ENCODE data around the gene SYTL2. TPM values are rescaled to one million over a fixed set of nuclear protein-coding genes. Genes with fewer than 3 reads are reported as not detected.
A peak's percentile ranks its signal among the peaks of the same experiment; 100 is the strongest.

The SYTL2 gene
- total RNA-seq, 1 experiment from 2014 or later = 0.77 TPM

DNA sequence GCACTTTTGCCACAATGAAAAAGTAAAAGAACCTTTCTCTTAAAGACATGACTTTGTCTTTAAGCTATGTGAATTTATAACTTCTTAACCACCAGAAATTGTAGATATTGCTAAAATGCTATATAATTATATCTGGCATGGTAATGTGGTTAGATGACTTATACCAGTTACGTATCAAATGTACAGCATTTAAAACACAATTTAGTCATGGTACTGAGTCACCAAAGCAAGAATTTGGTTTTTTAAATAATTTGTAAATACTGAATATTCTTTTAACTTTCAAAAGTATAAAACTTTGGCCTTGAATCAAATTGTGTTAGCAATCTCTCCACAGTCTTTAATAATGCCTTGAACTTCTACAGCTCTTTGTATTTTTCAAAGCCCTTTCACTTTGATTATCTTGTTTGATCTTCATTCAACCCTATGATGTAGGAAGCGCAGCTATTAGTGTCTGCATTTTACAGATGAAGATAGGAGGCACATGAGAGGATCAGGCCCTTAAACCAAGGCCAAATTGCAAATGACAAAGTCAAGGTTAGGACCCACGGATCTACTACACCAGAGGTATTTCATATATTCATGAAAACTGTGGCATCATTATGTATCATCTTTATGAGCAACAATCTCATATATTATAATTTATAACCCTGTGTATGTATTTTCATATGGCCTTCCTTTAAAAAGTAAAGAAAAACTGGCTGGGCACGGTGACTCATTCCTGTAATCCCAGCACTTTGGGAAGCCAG lies 4.4 kb upstream of the SYTL2 start:
- no peak for TF ChIP-seq EZH2 (IDR thresholded peaks at IDR 0.05; ENCODE audit: borderline replicate concordance, low read depth, low read length, poor library complexity, severe bottlenecking)
- TF ChIP-seq, protein P1, sequence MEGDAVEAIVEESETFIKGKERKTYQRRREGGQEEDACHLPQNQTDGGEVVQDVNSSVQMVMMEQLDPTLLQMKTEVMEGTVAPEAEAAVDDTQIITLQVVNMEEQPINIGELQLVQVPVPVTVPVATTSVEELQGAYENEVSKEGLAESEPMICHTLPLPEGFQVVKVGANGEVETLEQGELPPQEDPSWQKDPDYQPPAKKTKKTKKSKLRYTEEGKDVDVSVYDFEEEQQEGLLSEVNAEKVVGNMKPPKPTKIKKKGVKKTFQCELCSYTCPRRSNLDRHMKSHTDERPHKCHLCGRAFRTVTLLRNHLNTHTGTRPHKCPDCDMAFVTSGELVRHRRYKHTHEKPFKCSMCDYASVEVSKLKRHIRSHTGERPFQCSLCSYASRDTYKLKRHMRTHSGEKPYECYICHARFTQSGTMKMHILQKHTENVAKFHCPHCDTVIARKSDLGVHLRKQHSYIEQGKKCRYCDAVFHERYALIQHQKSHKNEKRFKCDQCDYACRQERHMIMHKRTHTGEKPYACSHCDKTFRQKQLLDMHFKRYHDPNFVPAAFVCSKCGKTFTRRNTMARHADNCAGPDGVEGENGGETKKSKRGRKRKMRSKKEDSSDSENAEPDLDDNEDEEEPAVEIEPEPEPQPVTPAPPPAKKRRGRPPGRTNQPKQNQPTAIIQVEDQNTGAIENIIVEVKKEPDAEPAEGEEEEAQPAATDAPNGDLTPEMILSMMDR (conservative IDR thresholded peaks at IDR 0.05; ENCODE audit: low read depth, low read length) = no peak
- H3K27ac ChIP-seq (ENCODE audit: low read depth, low read length, poor library complexity, severe bottlenecking) = no peak overlapping the region
- DNase-seq (ENCODE audit: low spot score) = no peak
- no peaks in the 10 kb centered on the region for H3K4me1 ChIP-seq (ENCODE audit: insufficient read depth, low read length, poor library complexity, severe bottlenecking)
- no TSS peak for BruUV-seq (replicated peaks)
- peaks cover 11% of the 10 kb centered on the region for H3K27me3 ChIP-seq (replicated peaks; ENCODE audit: insufficient read depth, low read depth, low read length, poor library complexity)
- H3K36me3 ChIP-seq (ENCODE audit: insufficient read depth, low read length, poor library complexity, severe bottlenecking) = no peaks in the 10 kb centered on the region
- intact Hi-C loops (cut with micrococcal nuclease; ENCODE audit: unreplicated experiment) = no loop called here
- CTCF ChIA-PET = no interaction called here
- no peaks in the 10 kb centered on the region for H3K9me3 ChIP-seq (ENCODE audit: low read depth, low read length, poor library complexity, severe bottlenecking)
- no peak overlapping the region for H3K4me3 ChIP-seq (ENCODE audit: low read depth, low read length, poor library complexity, severe bottlenecking)
- POLR2A ChIA-PET (ENCODE audit: low non-redundant PET) = no interaction called here

DNA sequence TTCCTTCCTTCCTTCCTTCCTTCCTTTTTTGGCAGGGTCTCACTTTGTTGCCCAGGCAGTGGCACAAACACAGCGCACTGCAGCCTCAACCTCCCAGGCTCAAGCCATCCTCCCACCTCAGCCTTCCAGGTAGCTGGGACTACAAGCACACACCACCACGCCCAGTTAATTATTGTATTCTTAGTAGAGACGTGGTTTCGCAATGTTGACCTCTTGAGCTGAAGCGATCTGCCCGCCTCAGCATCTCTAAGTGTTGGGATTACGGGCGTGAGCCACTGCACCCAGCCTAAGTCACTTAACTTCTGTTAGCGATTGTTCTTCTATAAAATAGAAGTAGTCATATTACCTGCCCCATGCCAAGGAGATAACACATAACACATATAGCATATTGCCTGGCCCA lies 2.8 kb upstream of the SYTL2 start:
- TF ChIP-seq, protein P1 (conservative IDR thresholded peaks at IDR 0.05; ENCODE audit: low read depth, low read length) = no peak
- TF ChIP-seq EZH2 (IDR thresholded peaks at IDR 0.05; ENCODE audit: borderline replicate concordance, low read depth, low read length, poor library complexity, severe bottlenecking) = no peak
- no TSS peak for BruUV-seq (replicated peaks)
- DNase-seq (ENCODE audit: low spot score) = no peak
- peaks cover 17% of the 10 kb centered on the region for H3K27me3 ChIP-seq (replicated peaks; ENCODE audit: insufficient read depth, low read depth, low read length, poor library complexity)
- ChIA-PET CTCF (no interaction called here), POLR2A (ENCODE audit: low non-redundant PET) (no interaction called here)
- no peak overlapping the region for H3K27ac ChIP-seq (ENCODE audit: low read depth, low read length, poor library complexity, severe bottlenecking)
- H3K4me3 ChIP-seq (ENCODE audit: low read depth, low read length, poor library complexity, severe bottlenecking) = no peak overlapping the region
- no peaks in the 10 kb centered on the region for H3K4me1 ChIP-seq (ENCODE audit: insufficient read depth, low read length, poor library complexity, severe bottlenecking)
- no peaks in the 10 kb centered on the region for H3K36me3 ChIP-seq (ENCODE audit: insufficient read depth, low read length, poor library complexity, severe bottlenecking)
- intact Hi-C loops (cut with micrococcal nuclease; ENCODE audit: unreplicated experiment) = no loop called here
- H3K9me3 ChIP-seq (ENCODE audit: low read depth, low read length, poor library complexity, severe bottlenecking) = no peaks in the 10 kb centered on the region

DNA sequence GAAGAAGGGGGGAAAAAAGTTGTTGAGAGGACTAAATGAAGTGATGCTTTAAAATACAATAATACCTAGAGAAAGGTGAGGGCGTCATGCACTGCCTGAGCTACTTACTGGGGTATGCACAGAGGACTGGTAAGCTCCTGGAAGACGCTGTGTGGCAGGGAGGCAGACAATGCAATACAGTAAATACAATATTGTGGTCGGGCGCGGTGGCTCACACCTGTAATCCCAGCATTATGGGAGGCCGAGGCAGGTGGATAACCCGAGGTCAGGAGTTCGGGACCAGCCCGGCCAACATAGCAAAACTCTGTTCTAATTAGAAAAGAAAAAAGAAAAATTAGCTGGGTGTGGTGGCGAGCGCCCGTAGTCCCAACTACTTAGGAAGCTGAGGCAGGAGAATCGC lies 683 bp upstream of the SYTL2 start:
- DNase-seq (ENCODE audit: low spot score) = no peak
- Histone ChIP-seq H3K9me3 (ENCODE audit: low read depth, low read length, poor library complexity, severe bottlenecking) (no peaks in the 10 kb centered on the region), H3K36me3 (ENCODE audit: insufficient read depth, low read length, poor library complexity, severe bottlenecking) (no peaks in the 10 kb centered on the region), H3K4me3 (ENCODE audit: low read depth, low read length, poor library complexity, severe bottlenecking) (peak overlapping the region; percentile 42), H3K27ac (ENCODE audit: low read depth, low read length, poor library complexity, severe bottlenecking) (no peak overlapping the region), H3K27me3 (replicated peaks; ENCODE audit: insufficient read depth, low read depth, low read length, poor library complexity) (peaks cover 20% of the 10 kb centered on the region), H3K4me1 (ENCODE audit: insufficient read depth, low read length, poor library complexity, severe bottlenecking) (no peaks in the 10 kb centered on the region)
- TF ChIP-seq EZH2 (IDR thresholded peaks at IDR 0.05; ENCODE audit: borderline replicate concordance, low read depth, low read length, poor library complexity, severe bottlenecking) = no peak
- TF ChIP-seq, protein P1 (conservative IDR thresholded peaks at IDR 0.05; ENCODE audit: low read depth, low read length) = no peak
- POLR2A ChIA-PET (ENCODE audit: low non-redundant PET) = no interaction called here
- no TSS peak for BruUV-seq (replicated peaks)
- CTCF ChIA-PET = no interaction called here
- intact Hi-C loops (cut with micrococcal nuclease; ENCODE audit: unreplicated experiment) = no loop called here
